ENCODE results near the gene KCNJ14. TPM values are rescaled to one million over a fixed set of nuclear protein-coding genes. Genes with fewer than 3 reads are reported as not detected.

Gene KCNJ14
- polyA plus RNA-seq, 1 of the 3 experiments (the other 2 are of a cell fraction), result 1.2 TPM

DNA sequence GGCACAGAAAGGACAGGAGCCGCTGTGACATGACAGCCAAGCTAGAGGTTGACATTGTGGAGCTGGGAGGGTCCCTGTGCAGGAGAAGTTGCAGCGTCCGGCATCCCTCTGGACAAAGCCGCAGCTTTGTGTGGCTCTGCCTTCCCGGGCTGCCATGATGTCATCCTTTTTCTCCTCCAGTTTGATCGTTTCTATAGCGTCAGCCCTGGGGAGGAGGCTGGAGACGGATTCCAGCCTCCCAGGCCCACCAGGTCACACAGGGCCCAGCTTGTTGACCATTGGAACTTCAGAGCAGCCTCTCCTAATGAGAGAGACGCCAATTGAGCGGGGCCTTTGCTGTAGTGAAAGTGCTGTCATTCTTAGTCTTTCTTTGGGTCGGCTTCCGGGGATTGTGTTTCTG is 3.8 kb upstream of the KCNJ14 start:
- Histone ChIP-seq H3K27ac (ENCODE audit: low read depth in 2 of 2, low read length in 1 of 2) (no peak overlapping the region), H3K9me3 (no peaks in the 10 kb centered on the region), H2AFZ (ENCODE audit: low read depth) (no peak overlapping the region), H3K4me2 (no peak overlapping the region), H3K9ac (no peak overlapping the region), H3K36me3 (replicated peaks in 1 of 2; ENCODE audit: control insufficient read depth in 1 of 2, insufficient read depth in 2 of 2, low read length in 1 of 2) (peaks cover 38 to 48% of the 10 kb centered on the region in 2 experiments), H3K4me1 (ENCODE audit: control insufficient read depth in 1 of 2, insufficient read depth in 2 of 2, low read depth in 1 of 2, low read length in 1 of 2) (peaks cover 0 to 1% of the 10 kb centered on the region in 2 experiments; a peak in 2 of 4 replicates), H3F3A (replicated peaks; ENCODE audit: insufficient read depth) (peaks cover 7% of the 10 kb centered on the region), H3K79me2 (ENCODE audit: insufficient read depth) (peaks cover 32% of the 10 kb centered on the region), H3K9me2 (no peaks in the 10 kb centered on the region), H3K4me3 (ENCODE audit: low read depth in 2 of 2, low read length in 1 of 2) (no peak overlapping the region), H4K20me1 (ENCODE audit: insufficient read depth) (no peaks in the 10 kb centered on the region), H3K27me3 (ENCODE audit: insufficient read depth) (no peaks in the 10 kb centered on the region)
- ChIA-PET POLR2A (no interaction called here), CTCF (interaction anchor here (1.9 kb wide), 1 partner anchor 138 kb away, joined by 5 read pairs; no protein-coding TSS in a partner anchor)
- TF ChIP-seq, protein P1, sequence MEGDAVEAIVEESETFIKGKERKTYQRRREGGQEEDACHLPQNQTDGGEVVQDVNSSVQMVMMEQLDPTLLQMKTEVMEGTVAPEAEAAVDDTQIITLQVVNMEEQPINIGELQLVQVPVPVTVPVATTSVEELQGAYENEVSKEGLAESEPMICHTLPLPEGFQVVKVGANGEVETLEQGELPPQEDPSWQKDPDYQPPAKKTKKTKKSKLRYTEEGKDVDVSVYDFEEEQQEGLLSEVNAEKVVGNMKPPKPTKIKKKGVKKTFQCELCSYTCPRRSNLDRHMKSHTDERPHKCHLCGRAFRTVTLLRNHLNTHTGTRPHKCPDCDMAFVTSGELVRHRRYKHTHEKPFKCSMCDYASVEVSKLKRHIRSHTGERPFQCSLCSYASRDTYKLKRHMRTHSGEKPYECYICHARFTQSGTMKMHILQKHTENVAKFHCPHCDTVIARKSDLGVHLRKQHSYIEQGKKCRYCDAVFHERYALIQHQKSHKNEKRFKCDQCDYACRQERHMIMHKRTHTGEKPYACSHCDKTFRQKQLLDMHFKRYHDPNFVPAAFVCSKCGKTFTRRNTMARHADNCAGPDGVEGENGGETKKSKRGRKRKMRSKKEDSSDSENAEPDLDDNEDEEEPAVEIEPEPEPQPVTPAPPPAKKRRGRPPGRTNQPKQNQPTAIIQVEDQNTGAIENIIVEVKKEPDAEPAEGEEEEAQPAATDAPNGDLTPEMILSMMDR (IDR thresholded peaks at IDR 0.05), result no peak
- TF ChIP-seq RFX5 (IDR thresholded peaks at IDR 0.05; ENCODE audit: low read length), result no peak
- TF ChIP-seq ELF1 (IDR thresholded peaks at IDR 0.05), result no peak
- no peak for TF ChIP-seq TAF1 (IDR thresholded peaks at IDR 0.05; ENCODE audit: borderline replicate concordance, low read depth, low read length)
- no peak for TF ChIP-seq USF2 (IDR thresholded peaks at IDR 0.05; ENCODE audit: borderline replicate concordance, low read depth, low read length)
- no peak for TF ChIP-seq FOSL2 (IDR thresholded peaks at IDR 0.05; ENCODE audit: borderline replicate concordance, low read depth)
- TF ChIP-seq RCOR1 (IDR thresholded peaks at IDR 0.05; ENCODE audit: low read length), result no peak
- WGBS (ENCODE audit: low lambda C conversion rate), result 92% methylated on average over 12 of the region's 12 CpGs
- peak; percentile 23 for DNase-seq

- no peaks in the 10 kb centered on the region for H3K4me1 ChIP-seq (ENCODE audit: control insufficient read depth in 1 of 2, insufficient read depth in 2 of 2, low read depth in 1 of 2, low read length in 1 of 2)
- no peak overlapping the region for H3K27ac ChIP-seq (ENCODE audit: low read depth in 2 of 2, low read length in 1 of 2)
- no peaks in the 10 kb centered on the region for H3K9me2 ChIP-seq
- no peaks in the 10 kb centered on the region for H3K27me3 ChIP-seq (ENCODE audit: insufficient read depth)
- H4K20me1 ChIP-seq (ENCODE audit: insufficient read depth), result no peaks in the 10 kb centered on the region
- H3K79me2 ChIP-seq (ENCODE audit: insufficient read depth), result peaks cover 23% of the 10 kb centered on the region
- POLR2A ChIA-PET, result no interaction called here
- TF ChIP-seq MEF2A (IDR thresholded peaks at IDR 0.05; ENCODE audit: borderline replicate concordance, low read depth) (no peak), EZH2phosphoT487 (IDR thresholded peaks at IDR 0.05; ENCODE audit: borderline replicate concordance, low read depth) (no peak), USF2 (IDR thresholded peaks at IDR 0.05; ENCODE audit: borderline replicate concordance, low read depth, low read length) (no peak), CHD2 (IDR thresholded peaks at IDR 0.05; ENCODE audit: low read length, partially characterized antibody) (no peak), TAF1 (IDR thresholded peaks at IDR 0.05; ENCODE audit: borderline replicate concordance, low read depth, low read length) (no peak), GABPA (IDR thresholded peaks at IDR 0.05; ENCODE audit: low read depth) (no peak), RFX5 (IDR thresholded peaks at IDR 0.05; ENCODE audit: low read length) (no peak)
- TF ChIP-seq, protein P1 (IDR thresholded peaks at IDR 0.05), result no peak
- no peak overlapping the region for H3K4me2 ChIP-seq
- peaks cover 11% of the 10 kb centered on the region for H3F3A ChIP-seq (replicated peaks; ENCODE audit: insufficient read depth)
- DNase-seq, result peak; percentile 17
- H3K4me3 ChIP-seq (ENCODE audit: low read depth in 2 of 2, low read length in 1 of 2), result no peak overlapping the region
- CTCF ChIA-PET, result interaction anchor here (1.0 kb wide), 1 partner anchor 38 kb away, joined by 3 read pairs; no protein-coding TSS in a partner anchor
- no peaks in the 10 kb centered on the region for H3K9me3 ChIP-seq
- 95% methylated on average over 21 of the region's 33 CpGs for WGBS (ENCODE audit: low lambda C conversion rate)
- no peak overlapping the region for H3K9ac ChIP-seq
- H2AFZ ChIP-seq (ENCODE audit: low read depth), result no peak overlapping the region
- peaks cover 35 to 50% of the 10 kb centered on the region in 2 experiments for H3K36me3 ChIP-seq (replicated peaks in 1 of 2; ENCODE audit: control insufficient read depth in 1 of 2, insufficient read depth in 2 of 2, low read length in 1 of 2)
Measured at GRCh38 chr19:48452289-48453190, 2.8 kb upstream of the KCNJ14 start.

Data from SK-N-SH (cell line).